Stimulated activated naive CD4-positive, alpha-beta T cell treated with Interleukin-2 at 50 U/mL for 16 hours (primary cell): ENCODE data around the gene ASCC3.
"Not testable (repeated sequence)": the region's sequence is repeated elsewhere in the genome, so short reads cannot be mapped to it uniquely, and the experiment has no call there.

ENCODE experiments used
- DNase-seq: peaks from one replicate; lab custom pipeline; 2025; lab: John Stamatoyannopoulos, UW

ASCC3 gene

GRCh38 chr6:100803264-100804045 is 77.7 kb downstream of the ASCC3 start:
- no peak for DNase-seq

DNA sequence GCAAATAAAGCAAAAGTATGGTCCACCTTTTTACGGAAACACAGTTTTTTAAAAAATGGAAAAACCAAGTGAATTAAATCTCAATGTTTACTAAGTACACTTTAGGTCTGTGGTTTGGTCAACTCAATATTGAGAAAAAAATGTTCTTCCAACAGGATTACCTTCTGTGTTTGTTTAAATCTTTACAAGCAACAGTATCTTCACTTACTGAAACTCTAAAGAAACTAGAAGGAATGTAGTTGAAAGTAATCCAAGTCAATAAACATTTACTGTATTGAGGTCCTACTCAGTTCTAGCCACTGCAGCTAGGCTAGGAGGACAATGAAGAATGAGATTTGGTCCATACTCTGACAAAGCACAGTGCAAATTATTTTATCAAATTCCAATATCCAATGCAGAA is 80.1 kb downstream of the ASCC3 start:
- DNase-seq = no peak

DNA sequence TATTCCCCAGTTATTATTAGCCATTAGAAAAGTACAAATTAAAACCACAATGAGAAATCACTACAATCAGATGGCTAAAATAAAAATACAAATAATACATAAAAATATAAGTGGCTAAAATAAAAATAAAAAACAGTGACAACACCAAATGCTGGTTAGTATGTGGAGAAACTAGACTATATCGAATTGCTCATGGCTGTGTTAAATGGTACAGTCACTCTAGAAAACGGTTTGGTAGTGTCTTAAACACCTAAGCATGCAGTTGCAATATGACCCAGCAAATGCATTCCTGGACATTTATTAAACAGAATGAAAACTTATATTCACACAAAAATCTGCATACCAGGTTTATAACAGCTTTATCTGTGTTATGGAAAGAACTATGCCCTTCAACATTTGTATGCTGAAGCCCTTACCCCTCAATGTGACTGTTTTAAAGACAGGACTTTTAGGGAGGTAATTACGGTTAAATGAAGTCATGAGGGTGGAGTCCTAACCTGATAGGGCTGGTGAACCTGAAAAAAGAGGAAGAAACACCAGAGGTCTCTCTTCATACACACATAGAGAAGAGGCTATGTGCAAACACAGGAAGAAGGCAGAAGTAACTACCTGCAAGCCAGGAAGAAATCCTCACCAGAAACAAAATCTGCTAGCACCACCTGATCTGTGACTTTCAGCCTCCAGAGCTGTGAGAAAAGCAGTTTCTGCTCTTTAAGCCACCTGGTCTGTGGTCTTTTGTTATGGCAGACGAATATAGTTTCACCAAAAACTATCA is 84.9 kb downstream of the ASCC3 start:
- no peak for DNase-seq

DNA sequence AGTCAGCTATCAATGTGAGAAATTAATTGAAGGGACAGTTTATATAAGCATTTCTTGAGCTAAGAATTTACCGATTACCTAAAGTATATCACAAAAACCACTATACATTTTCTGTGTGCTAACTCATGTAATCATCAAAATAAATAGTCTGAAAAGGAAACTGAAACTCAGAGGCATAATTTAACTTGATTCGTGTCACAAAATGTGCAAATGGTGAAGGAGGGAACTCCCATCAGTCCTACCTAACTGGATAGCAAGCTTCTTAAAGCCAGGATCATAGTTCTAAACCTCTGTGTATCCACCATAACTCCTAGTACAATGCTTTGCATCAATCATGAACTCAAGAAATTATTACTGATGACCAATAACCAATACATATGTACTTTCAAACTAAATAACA is 91.0 kb downstream of the ASCC3 start:
- DNase-seq = no peak

DNA sequence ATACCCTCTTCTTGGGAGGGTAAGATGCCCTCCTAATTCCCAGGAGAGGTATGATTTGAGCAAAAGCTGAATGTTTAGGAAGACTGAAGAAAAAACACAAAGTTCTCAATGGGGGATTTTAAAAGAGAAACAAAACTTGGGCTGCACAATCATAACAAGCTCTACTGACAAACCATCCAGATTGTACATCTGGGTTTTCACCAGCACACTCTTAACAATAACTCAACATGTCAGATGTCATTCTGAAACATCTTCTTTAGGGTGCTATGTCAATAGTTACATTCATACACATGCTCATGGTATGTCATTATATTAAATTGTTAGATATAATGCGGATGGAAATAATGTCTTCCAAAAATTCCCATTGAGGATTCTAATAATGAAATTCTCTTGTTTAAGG is 95.1 kb downstream of the ASCC3 start:
- no peak for DNase-seq

- no peak for DNase-seq
Measured at GRCh38 chr6:100780648-100781047, 100.5 kb downstream of the ASCC3 start.

DNA sequence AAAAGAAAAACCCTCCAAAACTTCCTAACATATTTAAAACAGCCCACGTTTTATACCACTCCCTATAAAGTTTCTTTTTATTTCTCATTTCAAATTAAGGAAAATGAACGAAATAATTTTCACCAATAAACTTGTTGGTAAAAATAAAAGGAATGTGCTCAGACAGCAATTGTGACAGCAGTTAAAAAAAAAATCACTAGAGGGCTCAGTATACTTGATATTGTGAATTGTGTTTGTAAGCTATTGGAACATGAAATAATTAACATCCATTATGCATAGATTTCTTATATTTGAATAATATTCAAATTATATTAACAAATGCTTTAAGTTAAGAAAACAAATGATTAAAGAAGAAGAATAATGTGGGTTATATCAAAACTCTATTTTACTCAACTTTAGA is 105.5 kb downstream of the ASCC3 start:
- no peak for DNase-seq

- DNase-seq = no peak
Measured at GRCh38 chr6:100774681-100775080, 106.4 kb downstream of the ASCC3 start.

DNA sequence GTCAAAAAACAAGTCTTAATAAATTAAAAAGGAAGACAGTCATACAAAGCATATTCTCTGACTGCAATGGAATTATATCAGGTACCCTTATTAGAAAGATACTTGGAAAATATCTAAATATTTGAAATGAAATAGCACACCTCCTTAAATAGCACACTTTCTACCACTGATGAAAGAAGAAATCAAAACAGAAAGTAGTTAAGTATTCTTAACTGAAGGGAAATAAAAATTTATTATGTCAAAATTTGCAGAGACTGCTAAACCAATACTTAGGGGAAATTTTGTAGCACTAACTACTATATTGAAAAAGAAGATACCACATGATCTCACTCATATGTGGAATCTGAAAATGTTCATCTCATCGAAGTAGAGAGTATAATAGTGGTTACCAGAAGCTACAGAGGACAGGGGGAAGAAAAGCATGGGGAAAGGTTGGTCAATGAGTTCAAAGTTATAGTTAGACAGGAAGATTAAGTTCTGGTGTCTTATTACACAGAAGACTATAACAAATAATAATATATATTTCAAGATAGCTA is 112.2 kb downstream of the ASCC3 start:
- no peak for DNase-seq

DNA sequence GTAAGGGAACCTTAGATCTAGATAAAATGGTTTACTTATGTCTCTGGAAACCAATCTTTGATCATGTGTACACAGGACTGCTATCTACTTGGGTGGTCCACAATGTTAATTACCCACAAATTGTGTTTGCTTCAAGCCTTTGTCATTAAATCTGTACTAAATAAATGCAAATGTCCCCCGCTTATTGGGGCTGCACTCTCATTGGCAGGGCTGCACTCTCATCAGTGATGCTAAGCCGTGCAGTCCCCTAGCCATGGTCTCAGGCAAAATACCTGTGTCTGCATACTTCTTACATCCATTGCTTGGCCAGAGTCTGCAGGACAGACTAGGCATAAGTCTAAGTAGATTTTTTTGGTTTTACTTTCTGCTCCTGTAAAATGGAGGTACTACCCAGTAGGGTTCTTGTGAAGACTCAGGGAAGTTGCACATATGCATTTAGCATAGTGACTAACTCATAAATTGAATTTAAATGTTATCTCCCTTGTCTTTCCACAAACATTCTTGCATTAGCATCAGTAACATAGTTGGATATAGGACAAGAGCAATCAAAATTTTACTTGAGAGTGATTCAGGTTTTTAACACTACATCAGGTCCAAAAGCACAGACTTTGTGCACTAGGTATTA is 117.4 kb downstream of the ASCC3 start:
- DNase-seq = no peak

DNA sequence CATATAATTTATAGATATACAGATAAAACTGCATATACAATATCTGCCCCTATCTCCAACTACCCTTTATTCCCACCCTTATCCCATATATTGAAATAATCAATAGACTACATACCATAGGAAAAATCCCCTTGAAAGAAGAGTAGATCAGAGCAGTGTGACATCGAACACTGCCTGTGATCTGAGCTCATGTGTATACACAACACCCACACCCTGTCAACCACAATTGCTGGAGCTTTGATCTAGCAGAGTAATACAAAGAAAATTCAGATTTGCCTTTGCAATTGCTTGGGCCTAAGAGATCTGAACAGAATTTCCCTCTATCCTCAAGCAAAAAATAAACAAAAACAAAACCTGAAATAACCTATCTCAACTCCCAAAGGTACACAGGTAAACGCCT is 119.3 kb downstream of the ASCC3 start:
- DNase-seq = no peak

DNA sequence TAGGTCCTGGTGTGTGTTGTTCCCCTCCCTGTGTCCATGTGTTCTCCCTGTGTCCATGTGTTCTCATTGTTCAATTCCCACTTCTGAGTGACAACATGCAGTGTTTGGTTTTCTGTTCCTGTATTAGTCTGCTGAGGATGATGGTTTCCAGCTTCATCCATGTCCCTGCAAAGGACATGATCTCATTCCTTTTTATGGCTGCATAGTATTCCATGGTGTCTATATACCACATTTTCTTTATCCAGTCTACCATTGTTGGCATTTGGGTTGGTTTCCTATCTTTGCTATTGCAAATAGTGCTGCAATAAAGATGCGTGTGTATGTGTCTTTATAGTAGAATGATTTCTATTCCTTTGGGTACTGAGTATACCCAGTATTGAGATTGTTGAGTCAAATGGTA is 122.7 kb downstream of the ASCC3 start:
- DNase-seq = not testable (repeated sequence)

DNA sequence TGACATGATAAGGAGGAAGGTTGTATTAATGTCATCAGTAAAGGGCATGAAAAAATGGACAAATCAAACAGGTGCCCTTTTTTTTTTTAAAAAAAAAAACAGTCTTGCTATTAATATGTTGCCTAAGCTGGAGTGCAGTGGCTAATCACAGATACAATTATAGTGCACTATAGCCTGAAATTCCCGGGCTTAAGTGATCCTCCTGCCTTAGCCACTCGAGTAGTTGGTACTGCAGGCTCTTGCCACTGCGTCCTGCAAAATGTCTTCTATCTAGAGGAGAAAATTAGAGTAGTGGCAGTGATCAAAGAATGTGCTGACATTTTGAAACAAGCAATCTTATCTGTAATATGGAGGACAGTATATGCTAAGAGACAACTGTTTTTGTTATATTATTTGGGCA is 127.7 kb downstream of the ASCC3 start:
- DNase-seq = no peak

DNA sequence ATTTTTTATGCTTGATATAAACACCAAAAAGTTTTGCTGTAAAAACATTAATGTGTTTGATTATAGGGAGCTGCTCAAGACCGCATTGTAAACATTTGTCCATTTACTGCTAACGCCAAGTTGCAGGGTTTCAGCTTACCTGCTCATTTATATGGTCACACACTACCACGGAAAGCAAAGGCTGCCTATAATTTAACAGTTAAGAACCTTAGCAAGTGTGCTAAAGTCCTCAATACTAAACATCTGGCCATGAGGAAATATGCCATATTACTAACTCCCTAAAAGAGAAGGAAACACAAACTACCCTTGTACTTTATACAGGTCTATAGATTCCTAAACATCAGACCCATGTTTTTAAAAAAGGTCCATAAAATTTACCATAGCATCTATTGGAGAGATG is 129.5 kb downstream of the ASCC3 start:
- DNase-seq = no peak

- no peak for DNase-seq
Measured at GRCh38 chr6:100745419-100746041, 135.6 kb downstream of the ASCC3 start.

GRCh38 chr6:100740439-100740838 is 140.7 kb downstream of the ASCC3 start:
- DNase-seq = no peak

GRCh38 chr6:100737720-100738119 is 143.4 kb downstream of the ASCC3 start:
- DNase-seq = not testable (repeated sequence)

DNA sequence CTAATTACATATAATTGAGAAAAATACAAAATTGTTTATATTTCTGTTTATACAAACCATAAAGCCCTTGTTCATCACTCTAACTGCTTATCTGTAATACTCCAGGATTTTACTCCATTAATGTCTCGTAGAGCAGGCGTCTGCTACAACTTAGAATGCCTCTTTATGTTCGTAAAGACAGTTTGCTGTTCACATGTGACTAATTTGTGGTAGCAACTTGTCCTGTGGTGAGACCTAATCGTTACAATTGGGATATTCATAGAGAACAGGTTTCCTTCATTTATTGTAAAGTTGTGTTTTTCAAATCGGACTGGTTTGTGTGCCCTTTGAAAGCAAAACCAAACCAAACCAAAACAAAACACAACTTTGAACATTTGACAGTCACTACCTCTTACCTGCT is 149.7 kb downstream of the ASCC3 start:
- no peak for DNase-seq

- no peak for DNase-seq
Measured at GRCh38 chr6:100730001-100730980, 150.8 kb downstream of the ASCC3 start.

DNA sequence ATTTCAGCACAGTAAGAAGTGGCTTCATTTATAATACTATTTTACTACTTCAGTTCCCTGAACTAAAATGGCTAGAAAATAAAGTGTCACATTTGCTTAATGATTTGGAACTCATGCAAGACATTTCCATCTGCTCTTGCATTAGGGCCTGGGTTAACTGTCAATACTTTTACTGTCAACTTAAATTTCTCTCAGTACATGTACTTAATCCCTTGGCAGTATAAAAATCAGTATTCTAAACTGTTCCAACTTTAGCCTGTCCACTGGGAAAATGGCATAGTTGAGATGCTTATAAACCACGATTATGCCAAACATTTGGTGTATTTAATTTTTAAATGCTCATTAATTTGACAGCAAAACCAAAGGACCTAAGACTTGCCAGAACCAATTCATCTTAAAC is 154.5 kb downstream of the ASCC3 start:
- no peak for DNase-seq

- DNase-seq = no peak
Measured at GRCh38 chr6:100724696-100725095, 156.4 kb downstream of the ASCC3 start.
